Right lung (tissue), 5 donors: ENCODE data around the gene PTPRF. TPM values are rescaled to one million over a fixed set of nuclear protein-coding genes. Genes with fewer than 3 reads are reported as not detected.

ENCODE experiments used
- DNase-seq, 2 donors: peaks; one replicate each; pipeline ENCODE4 v3.0.0-alpha.2; 2013
- polyA plus RNA-seq, 5 donors: library from polyadenylated mRNA; unstranded; fragments of 120-200 nt; gene quantifications; one replicate each; pipeline versions ENCODE4 v1.2.1 to v1.2.3, GENCODE V29; 2013; ENCODE audit warnings: inconsistent platforms in 1 of 5, low replicate concordance in 1 of 5; ENCODE audit not compliant: insufficient read length in 5 of 5, insufficient read depth in 1 of 5

The PTPRF gene
- polyA plus RNA-seq, 5 donors = 138 to 245 (median 157) TPM

GRCh38 chr1:43655953-43656352 is 125.3 kb downstream of the PTPRF start:
- DNase-seq = no peak

GRCh38 chr1:43659212-43660166 is 128.8 kb downstream of the PTPRF start:
- no peak for DNase-seq

- no peak for DNase-seq
These were observed 129.7 kb downstream of the PTPRF start for GRCh38 chr1:43660355-43660754.

GRCh38 chr1:43664369-43664768 is 133.7 kb downstream of the PTPRF start:
- DNase-seq = no peak

- DNase-seq = no peak
These were observed 135.9 kb downstream of the PTPRF start for GRCh38 chr1:43666608-43667007.

GRCh38 chr1:43668956-43669355 is 138.3 kb downstream of the PTPRF start:
- no peak for DNase-seq

- DNase-seq = no peak
These were observed 139.2 kb downstream of the PTPRF start for GRCh38 chr1:43669878-43670277.

GRCh38 chr1:43671193-43671592 is 140.5 kb downstream of the PTPRF start:
- no peak for DNase-seq

GRCh38 chr1:43671626-43672330 is 141.1 kb downstream of the PTPRF start:
- DNase-seq = no peak

GRCh38 chr1:43673261-43673660 is 142.6 kb downstream of the PTPRF start:
- DNase-seq = no peak

Other genes with a start within 250 kb of the PTPRF start
- gene C1orf210, start 245.3 kb upstream of the PTPRF start, polyA plus RNA-seq = 10 to 100 TPM in 2 of 5 donors, 1 to 10 TPM in 3; 9.4 to 11.3 (median 9.9) TPM
- 10 to 100 TPM; 74.8 to 99.7 (median 89.7) TPM for gene TIE1, start 229.9 kb upstream of the PTPRF start, polyA plus RNA-seq
- 1 to 10 TPM in 2 of 5 donors, under 1 TPM in 3; 0.86 to 1.7 (median 0.99) TPM for gene MPL, start 193.1 kb upstream of the PTPRF start, polyA plus RNA-seq
- gene CDC20, start 171.9 kb upstream of the PTPRF start, polyA plus RNA-seq = 10 to 100 TPM; 30.4 to 57.8 (median 36.9) TPM
- gene ELOVL1, start 162.9 kb upstream of the PTPRF start, polyA plus RNA-seq = 10 to 100 TPM; 74.6 to 88.6 (median 77.1) TPM
- 10 to 100 TPM; 36.1 to 39.9 (median 38.7) TPM for gene MED8, start 141.1 kb upstream of the PTPRF start, polyA plus RNA-seq
- gene SZT2, start 141.0 kb upstream of the PTPRF start, polyA plus RNA-seq = 10 to 100 TPM; 22.5 to 31.0 (median 26.4) TPM
- gene HYI, start 77.0 kb upstream of the PTPRF start, polyA plus RNA-seq = 10 to 100 TPM; 43.8 to 55.9 (median 47.0) TPM
- 10 to 100 TPM; 51.5 to 60.5 (median 58.0) TPM for gene KDM4A, start 119.3 kb downstream of the PTPRF start, polyA plus RNA-seq
- 10 to 100 TPM; 31.2 to 37.8 (median 36.2) TPM for gene ST3GAL3, start 176.7 kb downstream of the PTPRF start, polyA plus RNA-seq